ENCODE measurements around the gene SPATA9. TPM values are rescaled to one million over a fixed set of nuclear protein-coding genes. Genes with fewer than 3 reads are reported as not detected.

Gene SPATA9
- total and polyA plus RNA-seq, 9 of the 15 experiments (the other 6 are each of a cell fraction or from before 2014, with no cell fraction given): 0.16 to 5.5 (median 0.39) TPM; not detected in 3

DNA sequence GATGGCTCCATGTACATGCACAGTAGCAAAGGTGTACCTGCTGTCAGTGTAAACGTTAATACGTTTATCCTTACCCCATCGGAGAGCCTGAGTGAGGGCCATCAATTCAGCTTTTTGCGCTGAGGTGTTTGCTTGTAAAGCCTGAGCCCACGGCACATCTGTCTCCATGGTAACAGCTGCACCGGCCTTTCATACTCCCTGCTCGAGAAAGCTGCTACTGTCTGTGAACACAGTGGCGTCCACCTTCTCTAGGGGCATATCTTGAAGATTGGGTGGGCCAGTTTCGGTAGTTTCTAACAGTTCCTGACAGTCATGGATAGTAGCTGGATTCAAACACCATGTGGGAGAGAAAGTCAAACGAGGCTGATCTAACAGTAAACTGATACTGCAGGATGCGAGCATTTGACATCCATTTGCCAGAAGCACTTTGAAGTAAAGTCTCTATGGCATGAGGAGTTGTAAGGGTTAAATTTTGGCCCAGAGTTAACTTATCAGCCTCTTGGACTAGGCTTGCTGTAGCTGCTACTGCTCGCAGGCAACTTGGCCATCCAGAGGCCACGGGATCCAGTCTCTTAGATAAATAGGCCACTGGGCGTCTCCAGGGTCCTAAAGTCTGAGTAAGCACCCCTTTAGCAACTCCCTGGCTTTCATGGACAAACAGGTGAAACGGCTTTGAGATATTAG lies 27.3 kb upstream of the SPATA9 start (continued):
- TF ChIP-seq, protein P1, sequence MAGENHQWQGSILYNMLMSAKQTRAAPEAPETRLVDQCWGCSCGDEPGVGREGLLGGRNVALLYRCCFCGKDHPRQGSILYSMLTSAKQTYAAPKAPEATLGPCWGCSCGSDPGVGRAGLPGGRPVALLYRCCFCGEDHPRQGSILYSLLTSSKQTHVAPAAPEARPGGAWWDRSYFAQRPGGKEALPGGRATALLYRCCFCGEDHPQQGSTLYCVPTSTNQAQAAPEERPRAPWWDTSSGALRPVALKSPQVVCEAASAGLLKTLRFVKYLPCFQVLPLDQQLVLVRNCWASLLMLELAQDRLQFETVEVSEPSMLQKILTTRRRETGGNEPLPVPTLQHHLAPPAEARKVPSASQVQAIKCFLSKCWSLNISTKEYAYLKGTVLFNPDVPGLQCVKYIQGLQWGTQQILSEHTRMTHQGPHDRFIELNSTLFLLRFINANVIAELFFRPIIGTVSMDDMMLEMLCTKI (IDR thresholded peaks at IDR 0.05; ENCODE audit: partially characterized antibody): no peak
- TF ChIP-seq SAP30 (IDR thresholded peaks at IDR 0.05; ENCODE audit: borderline replicate concordance, insufficient read depth, low read depth, low read length, poor library complexity, severe bottlenecking) (no peak), OTX1 (CRISPR knock-in tag; IDR thresholded peaks at IDR 0.05) (no peak; the same call in 1 of the 2 replicates), NFIC (IDR thresholded peaks at IDR 0.05) (peak; percentile 67), CEBPG (CRISPR knock-in tag; IDR thresholded peaks at IDR 0.05) (no peak), CEBPG (tag; conservative IDR thresholded peaks at IDR 0.05 in 1 of 2, IDR thresholded peaks at IDR 0.05 in 1 of 2) (no peak), KLF6 (CRISPR knock-in tag; IDR thresholded peaks at IDR 0.05; ENCODE audit: borderline replicate concordance) (no peak), ZNF274 (IDR thresholded peaks at IDR 0.05; ENCODE audit: borderline replicate concordance, low read depth, low read length) (no peak)
- TF ChIP-seq, protein P2, sequence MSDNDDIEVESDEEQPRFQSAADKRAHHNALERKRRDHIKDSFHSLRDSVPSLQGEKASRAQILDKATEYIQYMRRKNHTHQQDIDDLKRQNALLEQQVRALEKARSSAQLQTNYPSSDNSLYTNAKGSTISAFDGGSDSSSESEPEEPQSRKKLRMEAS (CRISPR knock-in tag; IDR thresholded peaks at IDR 0.05): no peak
- TF ChIP-seq, protein P3, sequence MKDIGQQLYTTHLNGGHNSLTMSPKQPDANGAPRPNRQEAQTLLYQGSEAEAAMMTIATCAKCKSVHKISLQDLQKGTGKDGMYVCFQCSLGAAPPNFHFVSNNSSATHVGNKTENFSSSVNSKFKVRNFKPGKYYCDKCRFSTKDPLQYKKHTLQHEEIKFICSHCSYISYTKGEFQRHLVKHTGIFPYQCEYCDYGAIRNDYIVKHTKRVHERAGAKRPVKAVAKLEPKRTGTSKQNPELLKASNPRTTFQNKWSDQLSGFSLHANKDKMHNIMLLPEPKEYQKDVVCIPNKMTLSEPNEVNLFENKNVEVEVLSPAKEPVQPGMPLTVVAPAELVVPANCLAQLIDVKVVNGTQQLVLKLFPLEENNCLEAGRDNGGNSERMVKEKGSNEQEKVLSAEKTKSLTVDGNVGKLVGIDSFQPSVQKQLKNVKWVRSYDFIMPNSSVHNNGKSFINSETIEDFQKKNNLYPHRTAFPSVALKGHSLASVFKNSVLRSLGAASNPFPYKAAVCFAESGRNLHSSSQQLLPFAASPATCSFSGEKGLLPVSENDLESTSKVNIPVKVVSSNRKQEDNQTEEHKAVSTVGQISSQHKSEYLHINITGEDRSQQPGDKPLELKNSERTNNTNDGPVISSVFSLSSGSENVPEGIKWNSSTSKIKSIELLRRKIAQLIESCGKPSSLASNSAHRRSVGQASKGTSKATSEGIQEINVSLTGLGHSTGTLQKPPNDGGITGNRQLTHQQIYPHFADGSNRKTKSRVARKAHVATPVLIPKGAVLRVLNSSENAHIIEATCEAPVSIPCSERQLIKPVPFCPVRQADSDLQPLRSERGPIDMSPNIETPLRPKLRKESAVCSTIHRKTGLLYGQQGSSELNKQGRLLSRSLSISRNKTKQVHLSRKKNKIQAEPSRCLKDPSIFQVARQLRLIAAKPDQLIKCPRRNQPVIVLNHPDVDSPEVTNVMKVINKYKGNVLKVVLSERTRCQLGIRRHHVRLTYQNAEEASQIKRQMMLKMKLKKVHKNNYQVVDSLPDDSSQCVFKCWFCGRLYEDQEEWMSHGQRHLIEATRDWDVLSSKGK (CRISPR knock-in tag; IDR thresholded peaks at IDR 0.05): no peak
- TF ChIP-seq, protein P4, sequence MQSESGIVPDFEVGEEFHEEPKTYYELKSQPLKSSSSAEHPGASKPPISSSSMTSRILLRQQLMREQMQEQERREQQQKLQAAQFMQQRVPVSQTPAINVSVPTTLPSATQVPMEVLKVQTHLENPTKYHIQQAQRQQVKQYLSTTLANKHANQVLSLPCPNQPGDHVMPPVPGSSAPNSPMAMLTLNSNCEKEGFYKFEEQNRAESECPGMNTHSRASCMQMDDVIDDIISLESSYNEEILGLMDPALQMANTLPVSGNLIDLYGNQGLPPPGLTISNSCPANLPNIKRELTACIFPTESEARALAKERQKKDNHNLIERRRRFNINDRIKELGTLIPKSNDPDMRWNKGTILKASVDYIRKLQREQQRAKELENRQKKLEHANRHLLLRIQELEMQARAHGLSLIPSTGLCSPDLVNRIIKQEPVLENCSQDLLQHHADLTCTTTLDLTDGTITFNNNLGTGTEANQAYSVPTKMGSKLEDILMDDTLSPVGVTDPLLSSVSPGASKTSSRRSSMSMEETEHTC (IDR thresholded peaks at IDR 0.05): peak; percentile 75; the same call in 1 of the 2 replicates
- TF ChIP-seq, protein P5, sequence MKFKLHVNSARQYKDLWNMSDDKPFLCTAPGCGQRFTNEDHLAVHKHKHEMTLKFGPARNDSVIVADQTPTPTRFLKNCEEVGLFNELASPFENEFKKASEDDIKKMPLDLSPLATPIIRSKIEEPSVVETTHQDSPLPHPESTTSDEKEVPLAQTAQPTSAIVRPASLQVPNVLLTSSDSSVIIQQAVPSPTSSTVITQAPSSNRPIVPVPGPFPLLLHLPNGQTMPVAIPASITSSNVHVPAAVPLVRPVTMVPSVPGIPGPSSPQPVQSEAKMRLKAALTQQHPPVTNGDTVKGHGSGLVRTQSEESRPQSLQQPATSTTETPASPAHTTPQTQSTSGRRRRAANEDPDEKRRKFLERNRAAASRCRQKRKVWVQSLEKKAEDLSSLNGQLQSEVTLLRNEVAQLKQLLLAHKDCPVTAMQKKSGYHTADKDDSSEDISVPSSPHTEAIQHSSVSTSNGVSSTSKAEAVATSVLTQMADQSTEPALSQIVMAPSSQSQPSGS (CRISPR knock-in tag; IDR thresholded peaks at IDR 0.05): no peak
